GM19395 (cell line): ENCODE results near the gene TRHDE.

Experiments
- ATAC-seq: cut with Tn5 transposase; IDR thresholded peaks from one replicate; pipeline ENCODE4 v1.9.1; 2021; ENCODE audit warnings: mild to moderate bottlenecking, moderate library complexity; ENCODE audit not compliant: unreplicated experiment

Gene TRHDE

GRCh38 chr12:72717036-72717435, 444.9 kb downstream of the TRHDE start:
- no peak for ATAC-seq
